ENCODE data around the gene OR6A2.

GRCh38 chr11:6841694-6842093 is 42.2 kb upstream of the OR6A2 start:
- no peak for TF ChIP-seq POLR2A (IDR thresholded peaks at IDR 0.05; ENCODE audit: low read length)
- TF ChIP-seq GATA1 (IDR thresholded peaks at IDR 0.05; ENCODE audit: low read depth, low read length): no peak

Measured in erythroblast (primary cell).